Measurements from ENCODE around the gene KLHL8. TPM values are rescaled to one million over a fixed set of nuclear protein-coding genes. Genes with fewer than 3 reads are reported as not detected.

Gene KLHL8
- total and polyA plus RNA-seq, 8 donors = 2.1 to 107 (median 12.3) TPM

GRCh38 chr4:87230806-87231205 is 10.4 kb upstream of the KLHL8 start:
- Histone ChIP-seq H3K27me3 (no peaks in the 10 kb centered on the region), H3K4me3 (no peak overlapping the region), H3K27ac (no peak overlapping the region), H3K36me3 (no peaks in the 10 kb centered on the region), H3K4me1 (peaks cover 0 to 8% (median 0%) of the 10 kb centered on the region in 4 donors), H3K9me3 (no peaks in the 10 kb centered on the region)
- intact Hi-C loops (cut with DNase I; ENCODE audit: low total_unique reads) = loop anchor here (5.0 kb wide), 1 partner anchor 84 kb away; no protein-coding TSS in a partner anchor
- TF ChIP-seq CTCF (IDR thresholded peaks at IDR 0.05) (no peak), POLR2AphosphoS5 (IDR thresholded peaks at IDR 0.05) (no peak), POLR2A (IDR thresholded peaks at IDR 0.05) (no peak), EP300 (IDR thresholded peaks at IDR 0.05) (no peak)
- 71 to 83% (median 75%) methylated on average over 6 of the region's 6 CpGs for WGBS, 5 donors
- no peak for DNase-seq

GRCh38 chr4:87229979-87230378 is 9.6 kb upstream of the KLHL8 start:
- no peak for DNase-seq
- H3K27ac ChIP-seq = no peak overlapping the region
- H3K4me3 ChIP-seq = no peak overlapping the region
- TF ChIP-seq EP300 (IDR thresholded peaks at IDR 0.05) (no peak), CTCF (IDR thresholded peaks at IDR 0.05) (no peak), POLR2A (IDR thresholded peaks at IDR 0.05) (no peak), POLR2AphosphoS5 (IDR thresholded peaks at IDR 0.05) (no peak)
- 69 to 87% (median 76%) methylated on average over 3 of the region's 3 CpGs for WGBS, 5 donors
- no peaks in the 10 kb centered on the region for H3K27me3 ChIP-seq
- no peaks in the 10 kb centered on the region for H3K36me3 ChIP-seq
- no peaks in the 10 kb centered on the region for H3K4me1 ChIP-seq
- intact Hi-C loops (cut with DNase I; ENCODE audit: low total_unique reads) = loop anchor here (5.0 to 10.0 kb wide), 2 partner anchors 83 to 305 kb away; no protein-coding TSS in a partner anchor
- no peaks in the 10 kb centered on the region for H3K9me3 ChIP-seq

- H3K4me1 ChIP-seq = peaks cover 0 to 3% (median 0%) of the 10 kb centered on the region in 4 donors
- intact Hi-C loops (cut with DNase I; ENCODE audit: low total_unique reads) = loop anchor here (10.0 kb wide), 1 partner anchor 304 kb away; no protein-coding TSS in a partner anchor
- H3K4me3 ChIP-seq = no peak overlapping the region
- 69 to 85% (median 76%) methylated on average over 2 of the region's 2 CpGs for WGBS, 5 donors
- H3K36me3 ChIP-seq = no peaks in the 10 kb centered on the region
- no peaks in the 10 kb centered on the region for H3K9me3 ChIP-seq
- no peaks in the 10 kb centered on the region for H3K27me3 ChIP-seq
- TF ChIP-seq CTCF (IDR thresholded peaks at IDR 0.05) = no peak
- no peak overlapping the region for H3K27ac ChIP-seq
- no peak for DNase-seq
Measured at GRCh38 chr4:87228262-87228860, 7.9 kb upstream of the KLHL8 start.

- Histone ChIP-seq H3K27ac (no peak overlapping the region), H3K9me3 (no peaks in the 10 kb centered on the region), H3K27me3 (no peaks in the 10 kb centered on the region), H3K4me3 (no peak overlapping the region), H3K4me1 (peaks cover 0 to 3% (median 0%) of the 10 kb centered on the region in 4 donors), H3K36me3 (no peaks in the 10 kb centered on the region)
- DNase-seq = no peak
- TF ChIP-seq POLR2A (IDR thresholded peaks at IDR 0.05) = no peak
- TF ChIP-seq EP300 (IDR thresholded peaks at IDR 0.05) = no peak
- TF ChIP-seq CTCF (IDR thresholded peaks at IDR 0.05) = no peak
- no peak for TF ChIP-seq POLR2AphosphoS5 (IDR thresholded peaks at IDR 0.05)
- WGBS, 5 donors = 83 to 95% (median 91%) methylated on average over 1 of the region's 1 CpG
- intact Hi-C loops (cut with DNase I; ENCODE audit: low total_unique reads) = loop anchor here (10.0 kb wide), 1 partner anchor 303 kb away; no protein-coding TSS in a partner anchor
Measured at GRCh38 chr4:87227751-87228151, 7.3 kb upstream of the KLHL8 start.

Measured in stomach (tissue), 9 donors.